ENCODE measurements around the gene MBP. TPM values are rescaled to one million over a fixed set of nuclear protein-coding genes. Genes with fewer than 3 reads are reported as not detected.

MBP gene
- total and polyA plus RNA-seq, 2 donors (not counting 1 experiment from before 2014, with no cell fraction given), result 2.3 to 3.6 TPM

- H3K4me3 ChIP-seq (replicated peaks in 1 of 4; ENCODE audit: control extremely low read depth in 1 of 4, insufficient read depth in 1 of 4, low read depth in 3 of 4, low read length in 4 of 4), result peak overlapping the region in 1 of 4 experiments; percentile 1
- peaks cover 39% of the 10 kb centered on the region for H3K4me1 ChIP-seq (ENCODE audit: control insufficient read depth, extremely low read depth, insufficient read depth, low read length)
- DNase-seq (ENCODE audit: low read depth in 2 of 2), result peak; percentile 90 to 92
Observed at GRCh38 chr18:77102259-77103040, 30.1 kb downstream of the MBP start.

GRCh38 chr18:77101410-77102258, 30.9 kb downstream of the MBP start:
- peak overlapping the region in 3 of 4 experiments; percentile 6 to 15 (median 8) for H3K4me3 ChIP-seq (replicated peaks in 1 of 4; ENCODE audit: control extremely low read depth in 1 of 4, insufficient read depth in 1 of 4, low read depth in 3 of 4, low read length in 4 of 4)
- H3K9me3 ChIP-seq (ENCODE audit: control insufficient read depth, insufficient read depth, low read depth, low read length), result no peaks in the 10 kb centered on the region
- peak; percentile 93 to 98 for DNase-seq (ENCODE audit: low read depth in 2 of 2)
- no peak for TF ChIP-seq CTCF (conservative IDR thresholded peaks at IDR 0.05 in 1 of 2, IDR thresholded peaks at IDR 0.05 in 1 of 2; ENCODE audit: low read depth in 1 of 2, low read length in 2 of 2)
- TF ChIP-seq EZH2 (IDR thresholded peaks at IDR 0.05; ENCODE audit: low read length, missing control alignments), result no peak
- H3K36me3 ChIP-seq (ENCODE audit: control insufficient read depth, insufficient read depth, low read length), result no peaks in the 10 kb centered on the region
- no peaks in the 10 kb centered on the region for H3K27me3 ChIP-seq (ENCODE audit: control insufficient read depth, insufficient read depth, low read length)
- H3K4me2 ChIP-seq (ENCODE audit: extremely low read depth, insufficient read depth, low read length), result peak overlapping the region; percentile 81
- H3K9ac ChIP-seq (ENCODE audit: insufficient read depth, low read length), result peak overlapping the region; percentile 51
- no peaks in the 10 kb centered on the region for H3K79me2 ChIP-seq (ENCODE audit: control insufficient read depth, insufficient read depth, low read length)
- peaks cover 39% of the 10 kb centered on the region for H3K4me1 ChIP-seq (ENCODE audit: control insufficient read depth, extremely low read depth, insufficient read depth, low read length)
- peak overlapping the region; percentile 9 for H2AFZ ChIP-seq (ENCODE audit: low read length)
- peak overlapping the region; percentile 92 for H3K27ac ChIP-seq (ENCODE audit: insufficient read depth, low read length)
- no peaks in the 10 kb centered on the region for H4K20me1 ChIP-seq (ENCODE audit: control insufficient read depth, extremely low read depth, insufficient read depth, low read length)

More at GRCh38 chr18:77102259-77103040, 30.1 kb downstream of the MBP start:
- Histone ChIP-seq H3K27me3 (ENCODE audit: control insufficient read depth, insufficient read depth, low read length) (no peaks in the 10 kb centered on the region), H3K36me3 (ENCODE audit: control insufficient read depth, insufficient read depth, low read length) (no peaks in the 10 kb centered on the region), H3K9ac (ENCODE audit: insufficient read depth, low read length) (peak overlapping the region; percentile 27), H3K27ac (ENCODE audit: insufficient read depth, low read length) (peak overlapping the region; percentile 92), H3K4me2 (ENCODE audit: extremely low read depth, insufficient read depth, low read length) (peak overlapping the region; percentile 81), H3K79me2 (ENCODE audit: control insufficient read depth, insufficient read depth, low read length) (no peaks in the 10 kb centered on the region), H3K9me3 (ENCODE audit: control insufficient read depth, insufficient read depth, low read depth, low read length) (no peaks in the 10 kb centered on the region), H4K20me1 (ENCODE audit: control insufficient read depth, extremely low read depth, insufficient read depth, low read length) (no peaks in the 10 kb centered on the region), H2AFZ (ENCODE audit: low read length) (no peak overlapping the region)
- no peak for TF ChIP-seq EZH2 (IDR thresholded peaks at IDR 0.05; ENCODE audit: low read length, missing control alignments)
- TF ChIP-seq CTCF (conservative IDR thresholded peaks at IDR 0.05 in 1 of 2, IDR thresholded peaks at IDR 0.05 in 1 of 2; ENCODE audit: low read depth in 1 of 2, low read length in 2 of 2), result no peak
